ENCODE data around the gene ZSCAN26. TPM values are rescaled to one million over a fixed set of nuclear protein-coding genes. Genes with fewer than 3 reads are reported as not detected.
"Not testable (repeated sequence)": the region's sequence is repeated elsewhere in the genome, so short reads cannot be mapped to it uniquely, and the experiment has no call there.

The ZSCAN26 gene
- total RNA-seq, 4 donors from 2014 or later: 11.4 to 19.5 (median 14.8) TPM

- no peak for ATAC-seq (ENCODE audit: low FRiP score)
These were observed 48.7 kb downstream of the ZSCAN26 start for GRCh38 chr6:28315628-28316027.

GRCh38 chr6:28317866-28318265 is 50.9 kb downstream of the ZSCAN26 start:
- DNase-seq (ENCODE audit: low spot score); ATAC-seq (ENCODE audit: low FRiP score): not testable (repeated sequence)

More at GRCh38 chr6:28315628-28316027, 48.7 kb downstream of the ZSCAN26 start:
- TF ChIP-seq, protein P1, sequence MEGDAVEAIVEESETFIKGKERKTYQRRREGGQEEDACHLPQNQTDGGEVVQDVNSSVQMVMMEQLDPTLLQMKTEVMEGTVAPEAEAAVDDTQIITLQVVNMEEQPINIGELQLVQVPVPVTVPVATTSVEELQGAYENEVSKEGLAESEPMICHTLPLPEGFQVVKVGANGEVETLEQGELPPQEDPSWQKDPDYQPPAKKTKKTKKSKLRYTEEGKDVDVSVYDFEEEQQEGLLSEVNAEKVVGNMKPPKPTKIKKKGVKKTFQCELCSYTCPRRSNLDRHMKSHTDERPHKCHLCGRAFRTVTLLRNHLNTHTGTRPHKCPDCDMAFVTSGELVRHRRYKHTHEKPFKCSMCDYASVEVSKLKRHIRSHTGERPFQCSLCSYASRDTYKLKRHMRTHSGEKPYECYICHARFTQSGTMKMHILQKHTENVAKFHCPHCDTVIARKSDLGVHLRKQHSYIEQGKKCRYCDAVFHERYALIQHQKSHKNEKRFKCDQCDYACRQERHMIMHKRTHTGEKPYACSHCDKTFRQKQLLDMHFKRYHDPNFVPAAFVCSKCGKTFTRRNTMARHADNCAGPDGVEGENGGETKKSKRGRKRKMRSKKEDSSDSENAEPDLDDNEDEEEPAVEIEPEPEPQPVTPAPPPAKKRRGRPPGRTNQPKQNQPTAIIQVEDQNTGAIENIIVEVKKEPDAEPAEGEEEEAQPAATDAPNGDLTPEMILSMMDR (IDR thresholded peaks at IDR 0.05): no peak
- DNase-seq (ENCODE audit: low spot score): no peak

DNA sequence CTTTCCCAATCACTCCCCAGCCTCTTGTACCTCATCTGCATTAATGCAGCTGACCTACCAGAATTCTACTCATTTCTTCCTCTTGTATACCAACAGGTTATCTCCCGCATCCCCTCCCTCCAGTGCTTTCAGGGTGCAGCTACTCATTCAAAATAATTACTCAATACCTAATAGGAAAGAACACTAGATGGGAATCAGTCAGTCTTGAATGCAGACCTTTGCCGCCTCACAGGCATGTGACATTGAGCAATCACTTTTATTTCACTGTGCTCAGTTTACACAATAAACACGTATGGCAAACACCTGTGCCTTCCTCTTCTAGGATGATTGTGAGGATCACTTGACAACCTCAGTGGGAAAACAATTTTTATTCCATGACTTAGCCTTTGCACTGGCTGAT is 55.7 kb downstream of the ZSCAN26 start:
- no peak for ATAC-seq (ENCODE audit: low FRiP score)
- TF ChIP-seq, protein P1 (IDR thresholded peaks at IDR 0.05): no peak

GRCh38 chr6:28323813-28324424 is 57.0 kb downstream of the ZSCAN26 start:
- DNase-seq (ENCODE audit: low spot score) (no peak), ATAC-seq (ENCODE audit: low FRiP score) (no peak)
- TF ChIP-seq, protein P1 (IDR thresholded peaks at IDR 0.05): no peak

More for the DNA sequence above, 55.7 kb downstream of the ZSCAN26 start:
- DNase-seq (ENCODE audit: low spot score): no peak

DNA sequence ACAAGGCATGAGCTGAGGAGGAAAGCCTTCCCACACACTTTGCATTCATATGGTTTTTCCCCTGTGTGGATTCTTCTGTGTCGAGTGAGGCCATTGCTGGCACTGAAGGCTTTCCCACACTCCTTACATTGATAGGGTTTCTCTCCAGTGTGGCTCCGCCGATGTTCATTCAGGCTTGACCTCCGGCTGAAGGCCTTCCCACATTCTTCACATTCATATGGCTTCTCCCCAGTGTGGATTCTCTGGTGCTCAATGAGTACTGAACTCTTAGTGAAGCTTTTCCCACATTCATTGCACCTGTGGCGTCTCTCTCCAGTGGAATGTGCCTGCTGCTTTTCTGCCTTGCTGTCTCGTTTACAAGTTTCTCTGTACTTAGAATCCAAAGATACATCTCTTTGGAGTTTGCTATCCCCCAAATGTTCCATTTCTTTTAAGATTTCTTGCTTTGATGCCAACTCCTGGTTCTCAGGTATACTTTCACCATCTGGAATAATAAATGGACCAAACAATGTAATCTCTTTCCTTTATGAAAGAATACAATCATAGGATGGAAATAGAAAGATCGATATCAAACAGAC is 59.5 kb downstream of the ZSCAN26 start:
- TF ChIP-seq, protein P1 (IDR thresholded peaks at IDR 0.05): no peak
- no peak for DNase-seq (ENCODE audit: low spot score)
- no peak for ATAC-seq (ENCODE audit: low FRiP score)

Small RNA genes lying within 50 kb of the gene (small RNA-seq; reads per million reads assigned to genes)
- gene AL021997.1 (not detected), gene AL021997.2 (not detected)

Other genes with a start within 250 kb of the ZSCAN26 start
- 1 to 10 TPM in 1 of 4 donors, under 1 TPM in 2, not detected in 1; 0.38 to 1.4 (median 0.72) TPM for gene ZNF165, start 186.6 kb upstream of the ZSCAN26 start, total RNA-seq
- gene ZSCAN16, start 142.5 kb upstream of the ZSCAN26 start, total RNA-seq: 1 to 10 TPM; 2.8 to 6.0 (median 3.5) TPM
- gene ZKSCAN8, start 125.3 kb upstream of the ZSCAN26 start, total RNA-seq: 10 to 100 TPM; 16.0 to 27.7 (median 17.2) TPM
- gene ZSCAN9, start 41.9 kb upstream of the ZSCAN26 start, total RNA-seq: 10 to 100 TPM in 3 of 4 donors, 1 to 10 TPM in 1; 6.3 to 16.6 (median 12.2) TPM
- gene ZKSCAN4, start 14.9 kb upstream of the ZSCAN26 start, total RNA-seq: 1 to 10 TPM; 1.3 to 6.0 (median 3.2) TPM
- 1 to 10 TPM; 1.3 to 4.4 (median 2.4) TPM for gene NKAPL, start 7.8 kb upstream of the ZSCAN26 start, total RNA-seq
- gene PGBD1, start 14.4 kb downstream of the ZSCAN26 start, total RNA-seq: 1 to 10 TPM; 3.0 to 5.4 (median 4.4) TPM
- 10 to 100 TPM in 2 of 4 donors, 1 to 10 TPM in 2; 1.7 to 12.7 (median 9.3) TPM for gene ZSCAN31, start 69.0 kb downstream of the ZSCAN26 start, total RNA-seq
- gene ZKSCAN3, start 82.8 kb downstream of the ZSCAN26 start, total RNA-seq: 1 to 10 TPM; 2.0 to 7.7 (median 2.5) TPM
- gene ZSCAN12, start 132.6 kb downstream of the ZSCAN26 start, total RNA-seq: 1 to 10 TPM; 2.7 to 5.5 (median 4.4) TPM
- gene ZSCAN23, start 176.3 kb downstream of the ZSCAN26 start, total RNA-seq: 1 to 10 TPM in 2 of 4 donors, under 1 TPM in 2; 0.60 to 2.7 (median 1.4) TPM
- not detected for gene GPX6, start 248.7 kb downstream of the ZSCAN26 start, total RNA-seq

Measured in omental fat pad (tissue), 4 donors.